HG03460 (cell line): Measurements from ENCODE around the gene BHLHE23.
A peak's percentile ranks its signal among the peaks of the same experiment; 100 is the strongest.

ENCODE experiments used
- ATAC-seq: cut with Tn5 transposase; IDR thresholded peaks from one replicate; pipeline ENCODE4 v1.9.1; 2021; ENCODE audit not compliant: unreplicated experiment

The BHLHE23 gene

DNA sequence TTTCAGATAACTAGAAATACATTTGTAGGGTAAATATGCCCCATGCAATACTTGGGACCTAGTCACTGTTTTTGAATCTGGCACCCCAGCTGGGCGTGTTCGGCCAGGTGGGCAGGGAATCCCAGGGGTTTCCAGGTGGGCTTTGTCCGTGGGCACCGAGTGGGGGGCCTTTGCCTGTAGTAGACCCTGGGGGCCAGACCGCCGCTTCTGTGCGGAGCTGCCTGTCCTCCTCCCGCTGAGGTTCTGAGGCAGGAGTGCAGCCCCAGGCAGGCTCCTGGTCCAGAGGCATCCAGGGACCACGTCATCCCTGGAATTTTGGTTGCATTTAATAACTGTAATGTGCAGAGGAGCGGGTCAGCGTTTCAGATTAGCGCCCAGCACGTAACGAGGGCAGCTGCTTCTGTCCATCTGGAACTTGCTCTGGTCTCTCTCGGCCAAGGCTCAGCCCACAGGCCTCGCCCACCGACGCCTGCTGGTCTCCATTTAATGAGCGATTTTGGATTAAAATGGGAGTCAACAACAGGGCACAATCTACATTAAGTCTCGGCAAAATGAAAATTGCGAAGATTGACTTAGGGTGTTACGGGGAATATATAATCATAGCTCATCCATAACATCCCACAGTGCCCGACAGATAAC, 12.8 kb downstream of the BHLHE23 start:
- no peak for ATAC-seq

DNA sequence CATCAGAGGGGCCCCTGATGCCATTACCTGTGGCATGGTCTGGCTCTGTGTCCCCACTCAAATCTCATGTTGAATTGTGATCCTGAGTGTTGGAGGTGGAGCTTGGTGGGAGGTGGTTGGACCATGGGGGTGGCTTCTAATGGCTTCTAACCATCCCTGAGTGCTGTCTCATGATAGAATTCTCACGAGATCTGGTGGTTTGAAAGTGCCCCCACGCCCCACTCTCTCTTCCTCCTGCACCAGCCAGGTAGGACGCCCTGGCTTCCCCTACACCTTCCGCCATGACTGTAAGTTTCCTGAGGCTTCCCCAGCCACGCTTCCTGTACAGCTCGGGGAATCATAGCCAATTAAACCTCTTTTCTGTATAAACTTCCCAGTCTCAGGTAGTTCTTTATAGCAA, 14.9 kb downstream of the BHLHE23 start:
- ATAC-seq, result no peak

DNA sequence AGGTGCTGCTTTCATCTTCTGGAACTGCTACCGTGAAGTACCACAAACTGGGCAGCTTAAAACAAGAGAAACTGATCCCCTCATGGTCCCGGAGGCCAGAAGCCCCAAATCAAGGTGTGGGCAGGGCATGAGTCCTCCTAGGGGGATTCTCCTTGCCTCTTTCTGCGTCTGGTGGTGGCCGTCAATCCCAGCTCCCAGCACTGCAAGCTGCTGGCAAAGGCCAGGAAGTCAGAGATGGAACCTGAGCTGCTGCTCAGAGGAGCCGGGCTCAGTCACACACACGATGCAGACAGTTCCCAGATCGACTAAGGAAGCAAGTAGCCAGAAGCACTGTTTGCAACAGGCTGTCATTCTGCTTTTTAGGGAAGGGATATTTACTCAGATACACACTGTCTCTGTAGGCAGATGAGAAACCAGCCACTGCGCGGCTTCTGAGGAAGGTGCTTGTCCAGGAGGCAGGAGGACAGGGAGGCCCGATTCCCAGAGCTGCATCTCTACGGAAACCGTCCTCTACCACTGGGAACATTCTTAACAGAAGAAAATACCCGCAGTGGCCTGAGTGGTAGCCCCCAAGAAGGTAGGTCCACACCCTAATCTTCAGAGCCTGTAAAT, 15.5 kb downstream of the BHLHE23 start:
- ATAC-seq, result no peak

DNA sequence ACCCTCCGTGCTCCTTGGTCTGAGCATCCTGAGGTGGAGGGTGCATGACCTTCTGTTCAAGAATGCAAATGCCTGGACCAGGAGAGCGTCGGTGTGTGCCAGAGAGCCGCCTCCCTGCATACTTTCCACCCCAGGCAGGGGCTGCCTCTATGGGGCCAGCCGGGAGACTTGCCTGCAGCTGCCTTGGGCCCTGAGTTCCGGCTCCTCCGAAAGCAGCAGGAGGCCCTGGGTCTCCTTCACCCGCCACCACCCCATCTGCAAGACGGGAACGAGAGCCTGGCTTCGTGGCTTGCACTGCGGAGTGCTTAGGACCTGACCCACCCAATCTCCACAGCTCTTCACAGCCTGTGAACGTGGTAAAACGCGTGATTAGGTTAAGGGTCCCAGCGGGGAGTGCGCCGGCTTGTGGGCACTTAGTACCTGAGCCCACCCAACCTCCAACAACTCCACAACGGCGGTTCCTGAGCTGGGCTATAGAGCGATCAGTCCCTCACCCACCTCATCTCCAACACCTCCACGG, 16.4 kb downstream of the BHLHE23 start:
- no peak for ATAC-seq

DNA sequence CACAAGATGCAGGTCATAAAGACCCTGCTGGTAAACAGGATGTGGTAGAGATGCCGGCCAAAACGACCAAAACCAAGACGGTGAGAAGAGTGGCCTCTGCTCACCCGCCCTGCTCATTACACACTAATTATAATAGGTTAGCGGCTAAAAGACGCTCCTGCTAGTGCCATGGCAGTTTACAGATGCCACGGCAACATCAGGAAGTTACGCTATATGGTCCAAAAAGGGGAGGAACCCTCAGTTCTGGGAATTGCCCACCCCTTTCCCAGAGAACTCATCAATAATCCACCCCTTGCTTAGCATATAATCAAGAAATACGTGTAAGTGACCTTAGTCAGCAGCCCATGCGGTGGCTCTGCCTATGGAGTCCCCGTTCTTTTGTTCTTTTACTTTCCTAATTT, 17.6 kb downstream of the BHLHE23 start:
- no peak for ATAC-seq

DNA sequence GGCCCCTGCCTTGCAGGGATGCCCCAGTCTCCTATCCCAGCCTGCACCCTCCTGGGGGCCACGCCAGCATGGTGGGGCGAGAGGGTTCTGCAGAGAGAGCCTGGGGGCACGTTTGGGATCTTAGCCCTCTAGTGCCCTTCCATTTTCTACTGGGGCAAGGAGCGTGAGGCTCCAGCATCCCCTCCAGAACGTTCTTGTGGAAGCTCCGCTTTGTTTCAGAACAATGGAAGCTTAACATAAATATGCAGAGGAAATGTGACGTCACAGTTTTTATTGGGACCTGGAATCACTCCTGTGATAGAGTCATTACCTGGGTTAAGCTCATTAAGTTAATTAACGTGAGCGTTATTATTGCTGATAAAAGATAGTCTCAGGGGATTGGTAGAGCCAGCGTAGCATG, 19.6 kb downstream of the BHLHE23 start:
- ATAC-seq, result no peak

DNA sequence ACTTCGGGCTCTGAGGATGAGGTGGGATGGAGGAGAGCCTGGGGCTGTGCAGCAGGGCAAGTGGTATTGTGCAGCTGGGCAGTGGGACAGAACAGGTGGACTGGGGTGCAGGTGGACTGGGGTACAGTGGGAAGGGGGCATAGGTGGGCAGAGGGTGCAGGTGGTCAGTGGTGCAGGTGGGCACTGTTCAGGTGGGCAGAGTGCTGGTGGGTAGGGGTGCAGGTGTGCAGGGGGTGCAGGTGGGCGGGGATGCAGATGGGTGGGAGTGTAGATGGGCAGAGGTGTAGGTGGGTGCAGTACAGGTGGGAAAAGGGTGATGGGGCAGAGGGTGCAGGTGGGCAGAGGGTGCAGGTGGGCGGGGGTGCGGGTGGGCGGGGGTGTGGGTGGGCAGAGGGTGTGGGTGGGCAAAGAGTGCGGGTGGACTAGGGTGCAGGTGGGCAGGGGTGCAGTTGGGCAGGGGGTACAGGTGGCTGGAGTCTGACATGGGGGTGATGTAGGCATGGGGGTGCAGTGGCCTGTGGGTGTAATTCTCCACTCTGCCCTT, 20.4 kb downstream of the BHLHE23 start:
- ATAC-seq, result no peak

DNA sequence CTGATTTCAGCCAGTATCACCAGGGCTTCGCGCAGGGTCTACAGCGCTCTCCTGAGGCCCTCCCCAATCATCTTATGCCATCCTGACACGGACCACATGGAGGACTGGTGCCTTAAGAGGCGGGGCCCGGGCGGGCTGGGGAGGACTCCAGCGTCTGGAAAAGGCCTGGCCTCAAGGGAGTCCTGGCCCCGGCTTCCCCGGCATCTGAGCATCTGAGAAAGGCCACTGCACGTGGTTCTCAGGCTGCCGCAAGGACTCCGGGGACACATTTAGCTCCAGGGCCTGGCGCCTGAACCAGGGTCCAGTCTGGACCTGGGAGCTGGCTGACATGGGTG, 21.4 kb downstream of the BHLHE23 start:
- no peak for ATAC-seq

DNA sequence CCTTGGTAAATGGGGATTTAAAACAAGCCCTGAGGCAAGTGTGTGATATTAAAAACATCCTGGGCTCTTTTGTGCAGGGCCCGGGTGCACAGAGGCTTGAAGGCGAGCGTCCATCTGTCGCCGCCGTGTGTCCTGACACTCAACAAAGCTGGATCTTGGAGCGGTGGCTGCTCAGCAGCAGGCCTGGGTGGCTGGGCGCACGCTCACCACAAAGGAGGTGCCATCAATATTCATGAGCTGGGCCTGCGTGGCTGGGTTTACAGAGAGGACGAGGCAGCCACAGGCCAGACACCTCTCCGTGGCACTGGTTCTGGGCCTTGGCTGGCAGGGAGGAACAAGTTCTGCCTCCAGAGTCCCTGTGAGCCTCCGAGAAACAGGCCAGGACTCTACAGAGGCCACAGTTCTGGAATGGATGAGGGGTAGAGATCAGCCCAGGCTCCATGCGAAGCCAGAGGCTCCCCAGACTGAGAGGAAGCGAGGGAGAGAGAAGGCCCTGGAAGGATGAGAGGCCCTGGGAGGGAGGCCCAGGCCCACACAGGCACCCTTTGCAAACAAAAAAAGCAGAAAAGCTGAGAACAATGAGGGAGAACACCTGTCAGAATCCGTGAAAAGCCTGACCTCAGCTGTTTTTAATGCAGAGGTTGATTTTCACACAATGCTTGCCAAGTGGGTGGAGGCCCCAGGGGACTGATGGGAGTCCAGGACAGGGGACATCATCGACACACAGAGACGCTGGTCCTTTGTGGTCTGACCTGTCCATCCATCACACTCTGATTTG, 21.9 kb downstream of the BHLHE23 start:
- no peak for ATAC-seq

DNA sequence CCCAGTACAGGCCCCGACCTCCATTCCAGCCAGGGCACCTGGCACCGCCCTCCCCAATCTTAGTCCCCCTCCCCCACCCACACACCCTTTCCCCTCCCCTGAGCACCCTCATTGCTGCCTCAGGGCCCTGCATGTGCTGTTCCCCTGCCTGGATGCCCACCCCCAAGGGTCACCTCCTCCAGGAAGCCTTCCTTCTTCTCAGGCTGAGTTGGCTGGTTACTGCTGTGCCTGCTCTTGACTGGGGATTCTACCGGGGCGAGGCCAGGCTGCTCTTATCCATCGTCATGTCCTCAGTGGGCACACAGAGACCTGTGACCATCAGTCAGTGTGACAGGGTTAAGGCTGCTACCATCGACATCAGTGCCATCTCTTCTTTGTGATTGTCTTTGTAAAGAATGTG, 23.6 kb downstream of the BHLHE23 start:
- ATAC-seq, result no peak

DNA sequence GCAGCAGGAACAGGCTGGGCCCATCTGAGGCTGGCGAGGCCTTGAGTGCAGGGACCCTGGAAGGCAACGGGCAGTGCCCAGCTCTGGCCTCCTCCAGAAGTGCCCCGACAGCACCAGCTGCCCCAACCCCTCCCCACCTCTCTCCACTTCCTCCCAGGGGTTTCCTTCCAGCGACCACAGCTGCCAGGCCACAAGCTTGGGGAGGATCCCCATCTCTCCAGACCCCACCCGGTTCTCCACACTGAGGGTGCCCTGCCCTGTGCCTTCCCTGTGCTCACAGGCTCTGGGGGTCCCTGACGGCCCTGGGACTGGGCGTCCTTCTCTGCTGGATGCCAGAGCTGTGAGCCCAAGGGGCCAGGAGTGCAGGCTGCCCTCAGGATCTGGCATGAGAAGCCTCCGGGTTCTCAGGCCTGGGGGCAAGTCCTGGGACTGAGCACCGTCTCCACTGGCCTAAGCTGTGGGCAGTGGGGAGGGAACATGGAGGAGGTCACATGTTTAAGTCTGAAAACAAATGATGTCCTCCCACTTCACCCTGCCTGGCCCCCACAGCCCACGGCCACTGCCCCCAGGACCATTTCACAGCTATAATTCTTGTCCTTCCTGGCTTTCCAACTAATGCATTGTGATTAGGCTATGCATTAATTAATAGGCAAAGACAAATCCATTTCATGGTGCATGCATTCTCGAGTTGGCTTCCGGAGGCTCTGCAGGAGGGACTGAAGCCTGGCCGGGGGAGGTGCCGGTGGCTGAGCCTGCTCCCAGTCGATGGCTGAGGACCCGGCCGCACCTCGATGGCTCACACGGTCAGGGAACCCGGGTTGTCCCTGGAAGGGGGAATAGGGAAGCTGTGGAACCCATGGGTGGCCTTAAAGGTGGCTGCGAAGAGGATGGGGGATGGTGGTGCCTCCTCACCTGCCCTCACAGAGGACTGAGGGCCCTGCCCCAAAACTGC, 24.4 kb downstream of the BHLHE23 start:
- ATAC-seq, result no peak

DNA sequence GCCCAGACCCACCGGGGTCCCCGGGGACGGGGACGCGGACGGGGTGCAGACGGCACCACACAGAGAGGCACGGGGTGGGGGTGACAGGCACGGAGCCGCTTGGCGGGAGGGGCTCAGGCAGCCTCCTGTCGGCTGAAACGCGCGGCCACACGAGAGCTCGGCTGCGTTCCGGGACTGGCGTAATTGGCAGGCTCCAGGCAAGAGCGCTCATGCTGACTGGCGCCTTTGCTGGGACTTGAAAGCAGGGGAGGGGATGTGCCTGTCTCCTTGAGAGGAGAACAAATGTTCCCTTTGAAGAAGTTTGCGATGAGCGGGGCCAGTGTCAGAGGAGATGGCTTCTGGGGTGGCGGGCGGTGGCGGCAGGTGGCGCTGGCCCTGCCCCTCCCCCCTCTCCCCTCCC, 25.8 kb downstream of the BHLHE23 start:
- ATAC-seq, result no peak

DNA sequence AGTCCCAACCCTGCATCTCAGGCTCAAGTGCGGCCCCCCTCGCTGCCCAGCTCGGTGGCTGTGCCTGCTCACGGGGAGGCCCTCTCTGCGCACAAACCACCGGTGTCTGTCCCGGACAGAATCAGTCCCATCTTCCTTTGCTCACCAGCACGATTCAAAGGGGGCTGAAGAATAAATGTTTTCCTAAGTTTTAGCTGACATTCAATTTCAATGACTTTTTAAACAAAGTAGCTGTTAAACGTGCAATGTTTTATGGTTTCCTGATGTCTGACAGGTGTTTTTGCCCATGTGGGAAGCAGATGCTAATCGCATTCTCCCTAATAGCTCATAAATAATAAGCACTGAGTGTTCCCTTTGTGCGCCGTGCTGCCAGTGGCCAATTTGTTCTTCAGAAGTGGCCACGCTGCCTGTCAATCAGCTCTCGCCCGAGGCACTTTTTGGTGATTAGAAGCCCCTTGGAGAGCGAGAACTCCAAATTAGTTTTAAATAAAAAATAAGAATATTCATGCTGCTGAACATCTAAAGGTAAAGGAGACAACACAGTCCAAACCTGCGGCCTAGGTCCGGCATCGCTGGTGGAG, 26.3 kb downstream of the BHLHE23 start:
- no peak for ATAC-seq

DNA sequence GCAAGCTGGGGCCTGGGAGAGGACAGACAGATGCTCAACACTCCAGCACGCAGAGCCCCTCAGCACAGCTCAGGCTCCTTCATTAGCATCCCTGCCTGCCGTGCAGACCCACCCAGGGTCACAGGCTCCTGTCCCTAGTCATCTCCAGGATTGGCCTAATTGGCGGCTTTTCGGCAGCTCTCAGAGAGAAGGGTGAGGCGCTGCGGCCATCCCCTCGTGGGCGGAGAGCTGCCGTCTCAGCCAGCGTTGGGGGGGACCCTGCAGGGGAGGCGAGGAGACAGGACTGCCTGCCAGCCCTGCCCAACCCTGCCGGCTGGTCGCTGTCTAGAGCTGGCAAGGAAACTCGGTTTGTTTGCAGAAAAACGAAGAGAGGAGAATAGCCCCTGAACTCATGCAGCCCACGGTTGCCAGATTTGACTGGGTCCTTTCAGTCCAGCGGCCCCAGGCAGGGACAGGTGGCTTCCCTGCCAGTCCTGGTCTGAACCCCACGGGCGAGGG, 26.8 kb downstream of the BHLHE23 start:
- no peak for ATAC-seq

DNA sequence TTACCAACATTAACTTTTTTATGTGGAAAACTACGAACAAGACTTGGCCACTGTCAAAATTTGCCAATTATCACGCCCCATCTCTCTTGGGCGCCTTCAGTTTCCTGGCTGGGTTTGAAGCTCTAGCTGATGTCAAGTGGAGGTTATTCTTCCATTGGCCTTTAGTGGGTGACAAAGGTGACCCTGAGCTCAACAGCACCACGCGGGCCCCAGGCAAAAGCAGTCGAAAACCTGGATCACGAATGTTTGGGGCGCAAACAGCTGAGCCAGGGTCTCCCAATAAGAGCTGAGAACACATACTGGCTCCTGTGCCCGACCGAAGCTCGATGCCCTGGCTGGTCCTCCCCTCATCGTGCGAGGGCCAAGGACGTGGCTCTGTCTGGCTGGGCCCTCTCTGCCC, 27.5 kb downstream of the BHLHE23 start:
- ATAC-seq, result no peak

DNA sequence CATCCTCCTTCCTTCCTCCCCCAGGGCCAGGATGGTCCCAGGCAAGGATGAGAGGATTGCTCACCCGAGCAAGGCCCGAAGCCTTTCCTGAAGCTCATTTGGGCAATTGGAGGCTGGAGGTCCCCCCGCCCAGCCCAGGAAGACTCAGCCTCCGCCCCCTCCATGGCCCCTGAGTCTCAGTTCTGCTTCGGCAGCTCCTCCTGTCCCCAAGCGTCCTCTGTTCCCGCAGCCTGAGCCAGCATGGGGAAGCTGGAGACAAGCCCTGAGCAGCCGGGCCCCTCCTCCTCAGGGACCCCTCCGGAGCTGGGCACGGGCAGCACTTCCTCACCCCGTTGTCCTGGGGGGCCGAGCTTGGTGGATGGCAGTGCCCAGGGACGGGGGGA, 28.2 kb downstream of the BHLHE23 start:
- no peak for ATAC-seq

DNA sequence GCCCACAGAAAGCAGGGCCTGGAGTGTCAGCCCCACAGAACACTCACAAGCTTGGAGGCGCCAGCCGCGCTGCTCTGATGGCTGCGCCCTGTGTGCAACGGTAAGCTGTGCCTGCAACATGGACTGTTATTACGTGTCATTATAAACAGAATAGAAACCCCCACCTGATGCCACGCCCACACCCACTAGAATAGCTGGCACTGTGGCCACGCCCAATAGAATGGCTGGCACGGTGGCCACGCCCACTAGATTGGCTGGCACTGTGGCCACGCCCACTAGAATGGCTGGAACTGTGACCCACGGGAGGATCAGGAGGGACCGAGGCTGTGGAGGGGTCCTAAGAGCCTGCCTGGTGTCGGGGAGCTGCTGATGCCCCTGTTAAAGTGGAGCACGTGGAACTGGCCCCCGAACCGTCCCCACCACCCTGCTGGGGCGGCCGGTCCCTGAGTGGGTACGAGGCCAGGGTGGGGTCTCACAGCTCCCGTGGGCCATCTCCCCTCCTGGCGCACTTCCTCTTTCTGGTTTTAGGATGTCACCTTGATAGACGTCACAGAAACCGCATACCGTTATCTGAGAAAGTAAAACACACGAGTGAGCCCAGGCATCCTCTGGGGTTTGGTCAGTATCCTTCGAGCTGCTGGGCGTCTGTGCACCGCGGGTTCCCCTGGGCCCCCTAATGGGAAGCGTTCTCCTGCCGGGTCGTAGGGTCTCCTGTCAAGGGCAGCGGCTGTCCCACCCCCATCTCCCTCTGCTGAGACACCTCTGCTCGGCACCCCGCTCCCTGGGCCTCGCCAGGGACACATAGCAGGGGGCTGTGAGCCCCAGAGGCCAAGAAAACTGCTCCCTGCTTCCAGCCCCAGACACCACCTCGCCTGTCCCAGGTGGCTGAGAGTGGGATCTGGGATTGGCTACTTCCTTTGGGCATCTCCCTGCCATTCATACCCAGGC, 28.9 kb downstream of the BHLHE23 start:
- peak; percentile 47 for ATAC-seq

DNA sequence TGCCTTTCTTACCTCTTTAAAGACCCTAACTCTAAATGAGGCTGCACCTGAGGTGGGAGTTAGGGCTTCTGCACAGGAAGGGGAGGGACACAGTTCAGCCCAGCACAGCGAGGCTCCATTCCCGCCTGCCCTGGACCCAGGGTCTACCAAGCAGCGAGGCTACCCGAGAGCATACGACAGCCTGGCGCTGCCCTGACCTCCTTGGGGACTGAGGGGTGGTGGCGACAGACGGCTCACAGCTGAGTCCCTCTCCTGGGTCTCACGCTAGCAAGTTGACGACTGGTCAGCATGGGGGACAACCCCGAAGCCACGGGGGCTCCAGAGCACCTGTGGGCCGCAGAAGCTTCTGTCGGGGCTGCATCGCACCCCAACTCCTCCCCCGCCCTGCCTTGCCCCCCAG, 29.9 kb downstream of the BHLHE23 start:
- no peak for ATAC-seq

DNA sequence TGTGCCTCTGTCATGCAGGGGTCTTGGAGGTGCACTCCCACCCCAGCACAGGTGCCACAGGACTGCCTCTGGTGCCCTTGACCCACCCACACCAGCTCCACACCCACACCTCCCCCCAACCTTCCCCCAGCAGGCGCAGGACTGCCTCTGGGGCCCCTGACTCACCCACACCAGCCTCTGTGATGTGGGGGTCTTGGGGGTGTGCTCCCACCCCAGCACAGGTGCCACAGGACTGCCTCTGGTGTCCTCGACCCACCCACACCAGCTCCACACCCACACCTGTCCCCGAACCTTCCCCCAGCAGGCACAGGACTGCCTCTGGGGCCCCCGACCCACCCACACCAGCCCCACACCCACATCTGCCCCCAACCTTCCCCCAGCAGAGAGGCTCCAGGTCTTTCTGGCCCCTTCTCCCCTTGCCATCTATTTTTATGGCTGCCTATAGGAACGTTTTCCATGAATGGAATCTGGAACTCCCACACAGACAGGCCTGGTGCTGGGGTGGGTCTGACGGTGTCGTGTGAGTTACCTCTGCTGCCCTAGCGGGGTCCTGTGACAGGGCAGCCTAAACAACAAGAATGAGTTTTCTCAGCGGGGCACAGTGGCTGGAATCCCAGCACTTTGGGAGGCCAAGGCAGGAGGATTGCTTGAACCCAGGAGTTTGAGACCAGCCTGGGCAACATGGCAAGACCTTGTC, 30.8 kb downstream of the BHLHE23 start:
- no peak for ATAC-seq
